ENCODE results near the gene MANSC1.

The MANSC1 gene

GRCh38 chr12:12336511-12336910 lies 13.5 kb downstream of the MANSC1 start:
- no peak for TF ChIP-seq CTCF (IDR thresholded peaks at IDR 0.05)

GRCh38 chr12:12336049-12336411 lies 14.0 kb downstream of the MANSC1 start:
- no peak for TF ChIP-seq CTCF (IDR thresholded peaks at IDR 0.05)

- peak; percentile 91 for TF ChIP-seq CTCF (IDR thresholded peaks at IDR 0.05)
Measured at GRCh38 chr12:12334367-12335040, 15.5 kb downstream of the MANSC1 start.

- no peak for TF ChIP-seq CTCF (IDR thresholded peaks at IDR 0.05)
Measured at GRCh38 chr12:12333407-12334366, 16.4 kb downstream of the MANSC1 start.

- no peak for TF ChIP-seq CTCF (IDR thresholded peaks at IDR 0.05)
Measured at GRCh38 chr12:12331896-12332295, 18.1 kb downstream of the MANSC1 start.

- TF ChIP-seq CTCF (IDR thresholded peaks at IDR 0.05) = no peak
Measured at GRCh38 chr12:12331244-12331771, 18.7 kb downstream of the MANSC1 start.

GRCh38 chr12:12327802-12328201 lies 22.2 kb downstream of the MANSC1 start:
- TF ChIP-seq CTCF (IDR thresholded peaks at IDR 0.05) = peak; percentile 73
